GM18508 (cell line): ENCODE data around the gene NAT8.
"Not testable (repeated sequence)": the region's sequence is repeated elsewhere in the genome, so short reads cannot be mapped to it uniquely, and the experiment has no call there.

Experiments
- ATAC-seq: cut with Tn5 transposase; IDR thresholded peaks from one replicate; pipeline ENCODE4 v1.9.1; 2021; ENCODE audit warnings: moderate number of reproducible peaks; ENCODE audit not compliant: insufficient read depth, unreplicated experiment

NAT8 gene, protein sequence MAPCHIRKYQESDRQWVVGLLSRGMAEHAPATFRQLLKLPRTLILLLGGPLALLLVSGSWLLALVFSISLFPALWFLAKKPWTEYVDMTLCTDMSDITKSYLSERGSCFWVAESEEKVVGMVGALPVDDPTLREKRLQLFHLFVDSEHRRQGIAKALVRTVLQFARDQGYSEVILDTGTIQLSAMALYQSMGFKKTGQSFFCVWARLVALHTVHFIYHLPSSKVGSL

DNA sequence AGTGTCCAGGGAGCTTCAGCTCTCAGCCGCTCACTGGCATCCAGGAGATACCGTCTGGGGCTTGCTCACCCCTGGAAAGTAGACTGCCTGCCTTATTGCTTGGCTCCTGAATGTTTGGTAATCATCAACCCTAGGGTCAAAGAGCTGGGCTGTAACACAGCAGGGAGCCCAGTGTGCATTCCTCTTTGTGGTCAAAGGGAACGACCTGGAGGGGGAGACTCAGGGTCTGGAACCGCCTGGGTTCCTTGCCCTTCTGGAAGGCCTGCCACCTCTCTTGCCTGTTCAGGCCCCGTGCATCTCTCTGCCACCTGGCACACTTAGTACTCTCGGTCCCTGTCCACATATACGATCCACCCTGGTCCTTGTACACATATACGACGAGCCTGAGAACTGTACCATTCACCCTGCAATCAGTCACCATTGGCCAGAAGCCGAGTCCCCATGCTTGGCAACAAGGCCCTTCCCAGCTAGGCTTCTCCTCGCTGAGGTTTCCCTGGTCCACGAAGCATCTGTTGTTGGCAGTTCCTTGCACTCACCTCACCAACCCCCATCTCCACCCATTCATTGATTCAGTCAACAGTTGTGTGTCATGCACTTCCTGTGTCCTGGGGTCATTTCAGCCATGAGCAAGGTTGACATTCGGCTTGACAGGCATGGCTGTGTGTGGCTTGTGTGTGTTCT, at the start of gene NAT8:
Gene NAT8 (minus strand): TSS at position 85 of the 681 bp plus-strand sequence. CDS start 794 bp downstream, outside the sequence.
- no peak for ATAC-seq

DNA sequence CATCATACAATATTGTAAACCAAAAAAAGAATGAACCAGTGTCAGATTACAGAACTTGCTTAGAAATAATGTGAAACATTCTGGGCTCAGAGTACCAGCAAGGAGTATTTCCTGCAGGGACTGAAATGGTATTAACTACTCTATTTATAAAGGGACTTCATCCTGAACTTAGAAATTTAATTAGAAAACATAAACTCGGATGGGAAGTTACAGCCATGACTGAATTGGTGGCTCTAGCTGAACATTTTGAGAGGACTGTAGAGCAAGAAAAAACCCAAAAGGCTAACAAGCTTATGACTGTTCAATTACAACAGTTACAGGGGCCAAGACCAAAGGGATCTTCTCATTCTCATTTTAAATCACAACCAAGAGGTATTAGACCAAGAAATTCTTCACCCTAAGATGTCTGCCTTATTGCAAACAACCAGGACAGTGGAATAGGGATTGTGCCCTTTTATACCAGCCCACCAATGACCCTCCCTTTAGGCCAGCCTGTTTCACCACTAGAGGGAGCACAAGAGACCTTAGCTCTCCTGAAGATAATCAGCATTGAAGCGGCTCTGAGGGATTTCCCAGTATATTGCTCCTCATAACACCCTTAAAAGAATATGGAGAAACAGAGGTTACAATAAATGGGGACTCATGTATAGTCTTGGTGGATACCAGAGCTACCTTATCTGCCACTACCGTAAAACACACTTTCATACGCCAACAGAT, 48.3 kb upstream of the NAT8 start:
- not testable (repeated sequence) for ATAC-seq

DNA sequence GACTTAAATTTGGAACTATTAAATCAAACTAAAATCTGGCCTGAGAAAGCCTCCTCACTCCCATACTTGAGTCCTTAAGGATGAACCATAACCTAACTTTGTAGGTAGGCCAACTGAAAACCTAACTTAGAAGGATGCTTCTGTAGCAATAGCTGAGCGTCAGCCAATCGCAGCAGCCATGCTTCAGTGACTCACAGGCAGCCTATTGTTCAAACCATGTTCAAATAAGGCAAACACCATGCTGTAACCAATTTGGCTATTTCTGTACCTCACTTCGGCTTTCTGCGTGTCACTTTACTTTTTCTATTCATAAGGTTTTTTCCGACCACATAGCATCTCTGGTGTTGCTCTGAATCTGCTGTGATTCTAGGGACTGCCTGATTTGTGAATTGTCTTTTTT, 46.3 kb upstream of the NAT8 start:
- ATAC-seq, result not testable (repeated sequence)

DNA sequence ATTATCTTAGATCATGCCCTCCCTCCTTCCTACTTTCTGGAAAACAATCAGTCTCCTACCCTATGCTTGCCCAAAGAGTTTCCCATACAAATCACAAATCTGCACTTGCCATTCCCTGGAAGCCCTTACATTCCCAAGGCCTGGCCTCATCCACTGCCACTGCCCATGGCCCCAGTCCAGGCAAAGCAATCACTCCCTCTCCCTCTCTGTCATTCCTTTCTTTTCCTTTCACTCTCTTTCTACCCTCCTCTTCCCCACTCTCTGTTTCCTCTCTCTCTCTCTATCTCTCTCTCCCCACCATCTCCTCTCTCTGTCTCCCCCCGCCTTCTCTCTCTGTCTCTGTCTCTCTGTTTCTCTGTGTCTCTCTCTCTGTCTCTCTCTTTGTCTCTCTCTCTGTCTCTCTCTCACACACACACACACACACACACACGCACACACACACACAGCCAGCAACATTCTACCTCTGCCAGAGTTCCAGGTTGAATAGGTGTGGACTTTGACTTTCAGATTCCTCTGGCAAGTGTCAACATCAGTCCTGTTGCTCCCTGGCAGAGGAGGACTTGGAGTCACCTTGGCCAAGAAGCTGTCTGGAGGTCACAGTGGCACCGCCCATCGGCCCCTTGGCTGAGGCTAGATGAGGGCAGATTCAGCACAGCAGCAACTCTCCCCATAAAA, 43.7 kb upstream of the NAT8 start:
- no peak for ATAC-seq

DNA sequence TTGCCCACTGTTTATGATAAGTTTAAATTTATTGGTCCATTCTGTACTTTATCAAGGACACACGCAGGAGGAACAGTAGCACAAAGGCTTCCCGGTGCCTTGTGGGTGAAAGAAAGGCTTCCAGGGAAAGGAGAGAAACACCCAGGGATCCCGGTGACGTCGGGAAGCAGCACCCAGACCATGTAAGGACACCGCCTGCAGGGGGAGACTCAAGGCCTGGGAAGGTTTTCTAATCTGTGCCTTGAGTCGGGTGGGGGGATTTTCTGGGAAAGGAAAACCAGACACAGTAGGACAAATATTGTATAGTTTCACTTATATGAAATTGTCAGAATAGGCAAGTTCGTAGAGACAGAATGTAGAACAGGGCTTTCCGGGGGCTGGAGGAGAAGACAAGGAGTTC, 42.7 kb upstream of the NAT8 start:
- not testable (repeated sequence) for ATAC-seq

DNA sequence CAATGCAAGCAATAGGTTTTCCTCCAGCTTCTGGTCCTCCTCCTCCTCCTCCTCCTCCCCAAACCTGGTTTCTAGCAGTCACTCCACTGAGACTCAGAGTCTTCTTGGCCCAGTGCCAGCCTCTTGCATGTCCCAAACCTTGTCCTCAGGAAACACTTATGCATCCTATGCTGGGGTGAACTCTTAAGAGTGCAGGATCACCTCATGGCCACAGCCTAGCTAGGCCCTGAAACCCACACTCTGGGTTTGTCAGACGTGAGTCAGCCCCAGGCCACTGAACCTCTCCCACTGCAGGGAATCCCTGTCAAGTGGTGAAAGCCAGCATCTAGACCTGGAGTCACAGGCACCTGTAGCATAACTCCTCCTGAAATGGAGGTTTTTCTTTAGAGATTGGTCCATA, 42.1 kb upstream of the NAT8 start:
- ATAC-seq, result not testable (repeated sequence)

DNA sequence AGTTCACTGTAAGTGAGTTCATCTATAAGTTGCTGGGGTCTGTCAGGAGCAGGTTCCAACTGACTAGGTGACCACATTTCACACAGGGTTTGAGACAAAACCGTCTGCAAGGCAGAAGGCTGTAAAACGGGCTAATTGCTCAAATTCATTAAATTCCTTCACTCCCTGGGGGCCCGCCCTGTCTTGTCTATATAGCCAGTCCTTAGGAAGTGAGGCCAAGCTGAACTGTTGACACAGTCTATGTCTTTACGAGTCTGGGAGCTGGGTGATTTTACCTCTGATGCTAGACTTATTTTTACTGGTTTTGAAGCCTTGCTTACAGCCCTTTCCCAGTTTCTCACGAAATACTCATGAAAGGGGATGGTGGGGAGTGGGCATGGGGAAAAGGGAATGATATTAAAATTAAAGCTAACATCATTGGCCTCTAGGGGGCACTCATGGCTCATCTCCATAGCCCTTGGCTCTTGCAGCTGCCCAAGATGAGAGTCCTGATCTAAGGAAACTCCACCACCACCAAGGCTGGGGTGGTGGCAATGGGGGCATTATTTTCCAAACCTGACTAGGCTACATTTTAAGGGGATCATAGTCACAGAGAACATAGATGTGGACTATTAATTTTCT, 37.8 kb upstream of the NAT8 start:
- not testable (repeated sequence) for ATAC-seq

DNA sequence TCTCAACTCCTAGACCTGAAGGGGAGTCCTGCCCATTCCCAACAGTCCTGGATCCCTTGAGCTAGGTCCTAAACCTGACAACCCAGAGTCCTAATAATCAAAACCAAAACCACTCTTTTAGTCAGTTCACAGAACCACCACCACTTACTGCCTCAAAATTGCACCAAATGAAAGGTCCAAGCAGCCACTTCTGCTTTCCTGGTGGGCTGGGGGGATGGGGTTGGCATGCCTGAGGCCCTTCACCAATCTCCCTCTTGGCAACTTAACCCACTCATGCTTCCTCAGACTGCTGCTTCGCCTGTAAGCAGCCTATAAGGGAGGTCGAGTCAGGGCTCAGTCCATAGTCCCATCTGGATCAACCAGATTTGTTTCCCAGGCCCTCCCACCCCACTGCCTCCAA, 37.0 kb upstream of the NAT8 start:
- ATAC-seq, result not testable (repeated sequence)

DNA sequence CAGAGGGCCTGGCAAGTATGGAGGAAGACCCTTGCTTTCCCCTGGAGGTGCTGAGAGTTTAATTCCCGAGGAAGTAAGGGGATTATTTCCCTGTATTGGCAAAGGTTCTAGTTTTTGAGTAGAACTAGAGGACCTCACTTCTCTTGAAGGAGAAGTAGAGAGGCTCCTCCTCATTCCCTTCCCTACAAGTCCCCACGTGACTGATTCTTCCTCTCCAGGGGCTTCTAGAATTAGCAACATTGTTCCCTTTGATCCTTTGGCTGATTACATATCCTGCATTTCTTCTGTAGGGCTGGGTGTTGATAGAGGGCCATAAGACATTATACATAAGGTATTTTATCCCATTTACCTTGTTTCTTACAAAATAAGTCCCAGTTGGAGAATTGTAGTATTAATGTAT, 35.8 kb upstream of the NAT8 start:
- ATAC-seq, result not testable (repeated sequence)

DNA sequence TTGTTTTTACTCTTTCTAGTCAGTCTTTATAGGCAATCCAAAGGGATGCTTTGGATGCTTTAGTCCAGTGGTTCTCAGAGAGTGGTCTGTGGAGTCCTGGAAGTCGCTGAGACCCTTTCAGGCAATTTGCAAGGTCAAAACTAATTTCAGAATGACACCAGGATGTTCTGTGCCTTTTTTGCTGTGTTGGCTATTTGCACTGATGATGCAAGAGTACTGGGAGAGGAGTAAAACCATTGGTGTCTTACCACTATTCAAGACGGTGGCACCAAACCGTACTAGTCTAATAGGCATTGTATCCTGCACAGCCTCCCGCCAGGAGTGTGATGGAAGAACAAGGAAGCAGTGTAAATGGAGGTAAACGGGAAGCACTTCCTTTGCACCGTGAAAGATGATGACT, 34.0 kb upstream of the NAT8 start:
- ATAC-seq, result not testable (repeated sequence)

DNA sequence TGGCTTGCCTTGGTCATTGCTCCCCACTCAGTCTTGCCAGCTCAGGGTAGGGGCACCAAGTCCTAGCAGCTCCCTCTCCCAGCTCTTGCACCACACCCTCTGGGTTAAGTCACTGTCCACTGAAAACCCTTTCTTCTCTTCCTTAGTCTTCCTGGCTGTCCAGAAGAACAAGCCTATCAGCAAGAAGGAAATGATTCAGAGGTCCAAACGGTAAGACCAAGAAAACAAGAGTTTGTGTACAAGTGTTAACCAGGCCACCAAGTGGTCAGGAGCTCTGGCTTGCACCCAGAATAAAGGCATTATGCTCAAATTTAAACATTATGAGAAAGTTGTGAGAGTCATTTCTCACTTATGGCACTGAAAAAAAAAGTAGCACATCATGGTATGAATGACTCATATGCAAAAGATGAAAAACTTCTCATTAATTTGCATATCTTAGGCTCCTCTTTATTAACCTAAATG, 32.5 kb upstream of the NAT8 start:
- not testable (repeated sequence) for ATAC-seq

DNA sequence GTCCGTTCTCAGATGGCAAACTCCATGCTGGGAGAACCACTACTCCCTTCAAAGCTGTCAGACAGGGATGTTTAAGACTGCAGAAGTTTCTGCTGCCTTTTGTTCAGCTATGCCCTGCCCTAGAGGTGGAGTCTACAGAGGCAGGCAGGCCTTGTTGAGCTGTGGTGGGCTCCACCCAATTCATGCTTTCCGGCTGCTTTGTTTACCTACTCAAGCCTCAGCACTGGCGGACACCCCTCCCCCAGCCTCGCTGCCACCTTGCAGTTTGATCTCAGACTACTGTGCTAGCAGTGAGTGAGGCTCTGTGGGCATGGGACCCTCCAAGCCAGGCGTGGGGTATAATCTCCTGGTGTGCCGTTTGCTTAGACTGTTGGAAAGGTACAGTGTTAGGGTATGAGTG, 27.8 kb upstream of the NAT8 start:
- ATAC-seq, result not testable (repeated sequence)

DNA sequence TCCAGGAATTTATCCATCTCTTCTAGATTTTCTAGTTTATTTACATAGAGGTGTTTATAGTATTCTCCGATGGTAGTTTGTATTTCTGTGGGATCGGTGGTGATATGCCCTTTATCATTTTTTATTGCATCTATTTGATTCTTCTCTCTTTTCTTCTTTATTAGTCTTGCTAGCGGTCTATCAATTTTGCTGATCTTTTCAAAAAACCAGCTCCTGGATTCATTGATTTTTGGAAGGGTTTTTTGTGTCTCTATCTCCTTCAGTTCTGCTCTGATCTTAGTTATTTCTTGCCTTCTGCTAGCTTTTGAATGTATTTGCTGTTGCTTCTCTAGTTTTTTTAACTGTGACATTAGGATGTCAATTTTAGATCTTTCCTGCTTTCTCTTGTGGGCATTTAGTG, 25.0 kb upstream of the NAT8 start:
- ATAC-seq, result not testable (repeated sequence)

DNA sequence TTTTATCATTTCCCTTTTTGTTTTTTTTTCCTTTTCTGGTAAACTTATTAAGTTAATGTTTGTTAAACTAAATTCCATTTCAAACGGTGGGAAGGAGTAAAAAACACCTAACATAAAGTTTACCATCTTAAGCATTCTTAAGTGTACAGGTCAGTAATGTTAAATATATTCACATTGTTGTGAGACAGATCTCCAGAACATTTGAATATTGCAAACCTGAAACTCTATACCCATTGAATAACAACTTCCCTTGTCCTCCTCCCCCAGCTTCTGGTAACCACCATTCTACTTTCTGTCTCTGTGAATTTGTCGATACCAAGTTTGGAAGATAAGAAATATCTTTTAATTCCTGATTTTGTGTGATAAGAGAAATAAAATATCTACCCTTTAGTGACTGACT, 12.0 kb upstream of the NAT8 start:
- no peak for ATAC-seq

DNA sequence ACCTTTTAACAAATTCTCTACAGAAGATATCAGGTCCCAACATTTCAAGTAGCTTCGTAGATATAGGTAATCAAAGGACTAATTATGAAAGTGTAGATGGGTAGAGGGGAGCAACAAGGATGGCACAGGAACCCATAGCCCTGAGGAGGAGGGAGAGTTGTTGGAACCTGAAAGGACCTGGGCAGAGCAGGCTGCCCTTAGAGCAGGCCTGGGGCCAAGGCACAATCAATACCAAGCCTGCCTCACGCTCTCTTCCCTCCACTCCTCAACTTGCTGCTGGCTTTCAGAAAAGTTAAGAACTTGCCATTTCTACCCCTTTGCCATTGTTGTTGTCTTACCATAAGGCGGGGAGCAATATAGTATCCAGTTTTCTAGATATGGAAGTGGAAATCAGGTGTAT, 10.1 kb upstream of the NAT8 start:
- no peak for ATAC-seq

DNA sequence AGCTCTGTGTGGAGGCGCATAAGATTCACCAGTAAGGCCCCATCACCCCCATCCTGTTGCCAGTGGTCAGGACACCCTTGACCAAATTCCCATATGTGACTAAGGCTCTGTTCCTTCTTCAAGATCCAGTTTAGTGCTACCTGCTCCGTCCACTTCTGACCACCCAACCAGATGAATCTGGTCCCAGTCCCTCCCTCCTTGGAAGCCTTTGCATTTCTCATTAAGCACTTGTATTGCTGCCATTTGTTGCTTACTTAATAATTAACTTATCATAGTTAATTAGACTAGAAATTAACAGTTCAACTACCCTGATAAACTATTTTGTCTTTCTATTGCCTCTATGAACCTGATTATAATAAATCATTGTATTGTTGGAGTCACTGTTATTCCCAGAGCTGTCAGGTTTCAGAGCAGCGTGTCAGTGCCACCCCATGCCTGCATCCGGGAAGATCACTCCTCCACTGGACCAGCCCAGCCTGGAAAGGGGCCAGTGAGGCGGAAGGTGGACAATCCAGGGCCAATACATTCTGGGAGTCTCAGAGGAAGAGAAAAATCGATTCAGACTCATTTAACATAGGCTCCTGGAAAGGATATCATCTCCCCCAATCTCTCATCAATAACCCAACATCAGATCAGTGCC, 9.5 kb upstream of the NAT8 start:
- ATAC-seq, result no peak

DNA sequence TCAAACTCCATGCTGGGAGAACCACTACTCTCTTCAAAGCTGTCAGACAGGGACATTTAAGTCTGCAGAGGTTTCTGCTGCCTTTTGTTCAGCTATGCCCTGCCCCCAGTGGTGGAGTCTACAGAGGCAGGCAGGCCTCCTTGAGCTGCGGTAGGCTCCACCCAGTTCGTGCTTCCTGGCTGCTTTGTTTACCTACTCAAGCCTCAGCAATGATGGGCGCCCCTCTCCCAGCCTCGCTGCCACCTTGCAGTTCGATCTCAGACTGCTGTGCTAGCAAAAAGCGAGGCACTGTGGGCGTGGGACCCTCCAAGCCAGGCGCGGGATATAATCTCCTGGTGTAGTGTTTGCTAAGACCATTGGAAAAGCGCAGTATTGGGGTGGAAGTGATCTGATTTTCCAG, 5.5 kb upstream of the NAT8 start:
- ATAC-seq, result not testable (repeated sequence)

DNA sequence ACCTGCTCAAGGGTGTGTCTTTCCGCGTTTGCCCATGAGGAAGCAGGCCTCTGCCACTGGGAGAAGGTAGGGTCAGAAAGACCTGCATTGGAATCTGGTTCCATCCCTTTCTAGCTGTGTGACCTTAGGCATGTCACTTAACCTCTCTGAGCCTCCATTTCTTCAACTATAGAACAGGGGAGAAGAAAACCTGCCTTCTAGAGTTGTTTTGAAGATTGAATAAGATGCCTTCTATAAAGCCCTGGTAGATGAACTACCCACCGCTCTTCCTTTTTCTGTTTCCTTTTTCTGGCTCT, 507 bp downstream of the NAT8 start:
- no peak for ATAC-seq

DNA sequence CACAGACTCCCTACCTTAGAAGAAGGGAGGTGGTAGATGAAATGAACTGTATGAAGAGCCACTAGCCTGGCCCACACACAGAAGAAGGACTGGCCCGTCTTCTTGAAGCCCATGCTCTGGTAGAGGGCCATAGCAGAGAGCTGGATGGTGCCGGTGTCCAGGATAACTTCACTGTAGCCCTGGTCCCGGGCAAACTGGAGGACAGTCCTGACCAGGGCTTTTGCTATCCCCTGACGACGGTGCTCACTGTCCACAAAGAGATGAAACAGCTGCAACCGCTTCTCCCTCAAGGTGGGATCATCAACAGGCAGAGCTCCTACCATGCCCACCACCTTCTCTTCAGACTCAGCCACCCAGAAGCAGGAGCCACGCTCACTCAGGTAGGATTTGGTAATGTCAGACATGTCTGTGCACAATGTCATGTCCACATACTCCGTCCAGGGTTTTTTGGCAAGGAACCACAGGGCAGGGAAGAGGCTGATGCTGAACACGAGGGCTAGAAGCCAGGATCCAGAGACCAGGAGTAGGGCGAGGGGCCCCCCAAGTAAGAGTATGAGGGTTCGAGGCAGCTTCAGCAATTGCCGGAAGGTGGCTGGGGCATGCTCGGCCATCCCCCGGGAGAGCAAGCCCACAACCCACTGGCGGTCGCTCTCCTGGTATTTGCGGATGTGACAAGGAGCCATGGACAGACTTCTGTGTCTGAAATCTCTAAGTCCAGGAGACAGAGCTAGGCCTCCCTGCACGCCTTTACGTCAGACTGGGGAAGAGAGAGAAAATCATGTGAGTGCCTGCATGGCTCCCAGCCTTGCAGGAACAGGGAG, 1.1 kb downstream of the NAT8 start:
- no peak for ATAC-seq
